GM13977 (cell line): Measurements from ENCODE around the gene SLC6A4.

Source experiments
- DNase-seq: peaks from one replicate; pipeline ENCODE4 v3.0.0; 2012; ENCODE audit warnings: low spot score
- in situ Hi-C: fragments of 300-500 bp; cut with MboI; formaldehyde crosslinking; loops from one replicate; pipeline ENCODE4 v1.12.0; 2022; ENCODE audit warnings: low sequenced_read_pairs, low pct_unique_long_range_greater_than_20kb, mixed read lengths, inconsistent platforms; ENCODE audit not compliant: unreplicated experiment
- TF ChIP-seq, protein P1 (sequence below): IDR thresholded peaks from 2 replicates; pipeline ENCODE4 v1.5.1; 2012; ENCODE audit warnings: mild to moderate bottlenecking, control low read depth; ENCODE audit not compliant: insufficient read depth; ENCODE audit errors: extremely low read depth, missing control alignments

The SLC6A4 gene

DNA sequence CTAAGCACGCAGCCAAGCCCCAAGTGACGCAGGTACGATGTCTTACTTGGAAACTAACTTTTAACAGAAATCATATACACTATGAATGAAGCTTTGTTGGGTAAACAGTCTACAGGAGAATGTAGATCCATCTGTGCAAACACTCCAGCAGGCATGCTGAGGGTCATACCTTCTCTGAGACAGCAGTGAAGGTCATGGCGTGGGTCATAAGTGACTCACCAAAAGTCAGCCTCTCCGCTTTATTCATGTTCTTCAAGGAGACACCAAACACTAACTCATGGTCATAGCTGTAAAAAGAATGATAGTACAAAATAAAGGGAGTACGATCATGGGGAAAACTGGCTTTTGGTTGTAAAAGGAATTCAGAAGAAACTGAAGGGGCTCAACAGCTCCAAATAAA is 35.6 kb upstream of the SLC6A4 start:
- in situ Hi-C loops, result no loop called here
- no peak for DNase-seq
- TF ChIP-seq, protein P1, sequence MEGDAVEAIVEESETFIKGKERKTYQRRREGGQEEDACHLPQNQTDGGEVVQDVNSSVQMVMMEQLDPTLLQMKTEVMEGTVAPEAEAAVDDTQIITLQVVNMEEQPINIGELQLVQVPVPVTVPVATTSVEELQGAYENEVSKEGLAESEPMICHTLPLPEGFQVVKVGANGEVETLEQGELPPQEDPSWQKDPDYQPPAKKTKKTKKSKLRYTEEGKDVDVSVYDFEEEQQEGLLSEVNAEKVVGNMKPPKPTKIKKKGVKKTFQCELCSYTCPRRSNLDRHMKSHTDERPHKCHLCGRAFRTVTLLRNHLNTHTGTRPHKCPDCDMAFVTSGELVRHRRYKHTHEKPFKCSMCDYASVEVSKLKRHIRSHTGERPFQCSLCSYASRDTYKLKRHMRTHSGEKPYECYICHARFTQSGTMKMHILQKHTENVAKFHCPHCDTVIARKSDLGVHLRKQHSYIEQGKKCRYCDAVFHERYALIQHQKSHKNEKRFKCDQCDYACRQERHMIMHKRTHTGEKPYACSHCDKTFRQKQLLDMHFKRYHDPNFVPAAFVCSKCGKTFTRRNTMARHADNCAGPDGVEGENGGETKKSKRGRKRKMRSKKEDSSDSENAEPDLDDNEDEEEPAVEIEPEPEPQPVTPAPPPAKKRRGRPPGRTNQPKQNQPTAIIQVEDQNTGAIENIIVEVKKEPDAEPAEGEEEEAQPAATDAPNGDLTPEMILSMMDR, result no peak

DNA sequence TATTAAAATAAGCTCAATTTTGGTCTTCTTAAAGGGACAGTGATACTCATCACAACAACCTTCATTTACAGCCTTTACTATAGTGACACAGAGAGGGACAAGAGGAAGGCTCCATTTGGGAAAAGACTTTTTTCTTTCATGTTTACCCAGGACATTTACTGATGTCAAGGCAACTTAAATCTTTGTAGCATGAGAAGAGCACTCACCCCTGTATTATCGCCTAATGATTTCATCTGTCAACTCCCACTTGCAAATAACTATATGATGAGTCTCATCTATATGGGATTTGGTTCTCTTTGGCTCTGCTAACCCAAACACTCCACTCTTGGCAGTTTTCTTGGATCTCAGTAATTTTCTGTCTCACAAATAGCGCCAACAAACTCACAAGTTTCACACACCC is 32.1 kb upstream of the SLC6A4 start:
- TF ChIP-seq, protein P1, result no peak
- in situ Hi-C loops, result no loop called here
- DNase-seq, result no peak

DNA sequence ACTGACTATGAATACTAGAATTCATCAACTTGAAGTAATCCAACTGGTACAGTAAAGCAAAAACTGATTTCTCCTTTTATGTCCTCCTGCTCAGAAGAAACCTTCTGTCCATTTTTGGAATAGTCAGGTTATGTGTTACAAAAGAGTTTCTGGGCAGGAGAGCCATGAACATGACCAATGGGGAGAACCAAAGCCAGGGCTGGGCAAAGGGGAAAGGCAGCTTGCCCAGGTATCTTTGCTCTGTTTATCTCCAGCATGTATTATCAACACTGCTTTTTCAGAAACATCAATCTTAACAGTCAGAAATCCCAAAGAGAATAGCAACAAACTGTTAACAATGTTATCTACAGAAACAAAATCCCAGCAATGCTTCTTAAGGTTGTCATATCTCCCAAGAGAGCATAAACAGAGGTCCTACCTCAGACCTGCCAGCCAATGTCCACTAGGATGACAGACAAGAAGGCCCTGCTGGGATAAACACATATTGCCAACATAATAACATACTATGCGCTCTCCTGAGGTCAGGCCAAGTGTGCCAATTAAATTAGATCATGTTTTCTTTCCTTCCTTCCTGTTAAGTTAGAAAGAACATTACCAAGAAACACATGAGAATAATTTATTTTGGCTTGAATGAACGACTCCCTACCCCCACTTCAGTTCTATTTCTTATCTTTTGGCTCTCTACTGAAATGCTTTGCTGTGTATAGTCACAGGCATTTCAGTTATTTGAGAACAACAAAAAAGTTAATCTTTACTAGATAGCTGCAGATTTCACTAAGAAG is 28.2 kb upstream of the SLC6A4 start:
- in situ Hi-C loops, result no loop called here
- no peak for DNase-seq
- TF ChIP-seq, protein P1, result no peak

DNA sequence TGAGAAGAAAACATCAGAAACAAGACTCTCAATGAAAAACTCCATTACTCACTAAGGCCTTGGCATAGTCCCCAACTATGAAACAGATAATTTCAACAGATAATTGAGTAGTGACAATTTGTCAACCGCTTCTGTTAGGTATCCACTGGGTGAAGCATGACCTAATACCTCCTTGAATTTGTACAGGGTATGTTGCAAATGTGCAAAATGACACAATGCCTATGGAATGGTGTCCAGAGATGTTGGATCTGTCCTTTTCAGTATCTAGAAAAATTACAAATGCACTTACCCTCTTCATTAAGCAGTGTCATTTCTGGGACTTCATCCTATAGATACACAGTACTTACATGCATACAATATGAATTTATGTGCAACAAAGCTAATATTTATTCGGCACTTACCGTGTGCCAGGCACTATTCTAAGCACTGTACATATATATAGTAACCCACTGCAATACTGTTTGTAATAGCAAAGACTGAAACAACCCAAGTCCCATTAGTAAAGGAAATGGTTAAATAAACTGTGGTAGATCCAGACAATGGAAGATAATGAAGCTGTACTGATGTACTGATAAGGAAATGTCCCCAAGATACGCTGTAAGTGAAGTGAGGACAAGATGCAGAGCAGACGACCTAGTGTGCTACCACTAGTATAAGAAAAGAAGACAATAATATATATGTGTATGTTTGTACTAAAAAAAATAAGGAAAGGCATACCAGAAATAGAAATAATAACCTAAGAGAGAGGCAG is 21.4 kb upstream of the SLC6A4 start:
- in situ Hi-C loops, result no loop called here
- DNase-seq, result no peak
- TF ChIP-seq, protein P1, result no peak

DNA sequence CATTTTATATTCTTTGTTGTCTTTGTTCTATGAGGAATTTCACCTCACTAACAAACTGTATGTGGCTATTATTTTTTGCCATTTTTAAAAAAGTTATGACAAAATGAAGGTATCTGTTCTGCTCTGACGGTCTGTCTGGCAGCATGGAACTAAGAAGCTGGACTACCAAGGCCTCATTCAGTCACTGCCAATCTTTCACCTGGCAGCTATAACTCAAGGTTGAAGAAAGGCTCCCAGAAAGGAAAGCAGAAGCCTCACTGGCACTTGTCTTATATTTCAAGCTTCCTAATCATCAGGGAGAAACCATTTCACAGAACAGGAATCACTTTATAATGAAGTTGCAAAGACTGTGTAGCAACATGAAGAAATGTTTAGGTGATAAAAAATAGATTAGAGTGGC is 18.7 kb upstream of the SLC6A4 start:
- in situ Hi-C loops, result no loop called here
- TF ChIP-seq, protein P1, result no peak
- DNase-seq, result no peak

DNA sequence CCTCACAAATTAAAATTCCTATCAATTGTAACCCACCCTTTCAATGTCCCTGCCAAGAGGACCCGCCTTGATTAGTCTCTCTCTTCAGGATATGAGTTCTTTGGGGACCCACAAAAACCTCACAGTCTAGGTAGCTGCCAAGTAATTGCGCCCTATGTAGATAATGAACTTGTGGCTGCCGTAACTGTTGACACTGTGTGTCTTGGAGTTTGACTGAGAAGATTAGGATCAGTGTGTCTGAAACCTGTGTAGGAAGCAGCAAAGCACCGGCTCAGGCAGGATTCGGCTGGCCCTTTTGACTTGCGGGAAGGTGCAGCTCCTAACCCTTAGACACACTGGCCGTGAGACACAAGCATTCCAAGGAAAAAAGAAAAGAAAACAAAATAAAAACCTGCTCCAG is 17.8 kb upstream of the SLC6A4 start:
- no peak for DNase-seq
- in situ Hi-C loops, result no loop called here
- TF ChIP-seq, protein P1, result no peak
